ENCODE data around the gene SLCO2A1.

DNA sequence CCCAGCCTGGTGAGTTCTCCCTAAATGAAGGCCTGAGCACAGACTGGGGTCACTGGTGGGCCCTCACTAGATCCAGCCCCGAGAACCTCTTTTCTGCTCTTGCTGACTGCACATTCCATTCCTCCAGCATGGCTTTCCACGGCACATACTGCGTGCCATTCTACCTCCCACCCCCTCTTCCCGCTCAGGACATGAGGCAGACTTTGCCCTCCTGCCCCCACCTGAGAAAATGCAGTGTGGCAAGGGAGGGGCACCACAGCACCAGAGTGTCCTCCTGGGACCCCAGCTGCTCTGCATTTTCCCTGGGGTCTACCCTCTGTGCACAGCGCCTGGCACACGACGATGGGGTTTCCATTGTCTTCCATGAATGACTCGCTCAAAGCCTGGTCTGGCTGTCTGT lies 6.1 kb upstream of the SLCO2A1 start:
- TF ChIP-seq CTCF (IDR thresholded peaks at IDR 0.05), result no peak
- TF ChIP-seq EZH2 (IDR thresholded peaks at IDR 0.05; ENCODE audit: borderline replicate concordance, insufficient read depth, low read depth, low read length, poor library complexity, severe bottlenecking), result no peak
